GM19438 (cell line): ENCODE measurements around the gene FCRLB.

Source experiments
- ATAC-seq: cut with Tn5 transposase; IDR thresholded peaks from one replicate; pipeline ENCODE4 v1.9.1; 2021; ENCODE audit warnings: low read depth; ENCODE audit not compliant: unreplicated experiment

FCRLB gene

GRCh38 chr1:161718559-161719324 is 2.6 kb upstream of the FCRLB start:
- ATAC-seq: peak; percentile 59

DNA sequence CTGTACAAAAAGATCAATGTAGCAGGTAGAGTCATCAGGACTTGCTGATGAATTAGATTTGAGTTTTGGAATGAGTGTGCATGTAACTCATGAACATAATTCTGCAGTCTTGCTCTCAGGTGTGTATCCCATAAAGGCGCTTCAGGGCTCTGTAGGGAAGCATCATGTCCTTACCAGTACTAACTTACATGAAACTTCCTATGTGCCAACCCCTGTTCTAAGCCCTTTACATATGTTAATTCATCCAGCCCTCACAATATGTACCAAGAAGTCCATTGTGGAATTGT is 2.1 kb upstream of the FCRLB start:
- peak; percentile 30 for ATAC-seq

GRCh38 chr1:161720422-161720821 is 922 bp upstream of the FCRLB start:
- no peak for ATAC-seq

- no peak for ATAC-seq
These were observed 497 bp downstream of the FCRLB start for GRCh38 chr1:161721738-161722343.

DNA sequence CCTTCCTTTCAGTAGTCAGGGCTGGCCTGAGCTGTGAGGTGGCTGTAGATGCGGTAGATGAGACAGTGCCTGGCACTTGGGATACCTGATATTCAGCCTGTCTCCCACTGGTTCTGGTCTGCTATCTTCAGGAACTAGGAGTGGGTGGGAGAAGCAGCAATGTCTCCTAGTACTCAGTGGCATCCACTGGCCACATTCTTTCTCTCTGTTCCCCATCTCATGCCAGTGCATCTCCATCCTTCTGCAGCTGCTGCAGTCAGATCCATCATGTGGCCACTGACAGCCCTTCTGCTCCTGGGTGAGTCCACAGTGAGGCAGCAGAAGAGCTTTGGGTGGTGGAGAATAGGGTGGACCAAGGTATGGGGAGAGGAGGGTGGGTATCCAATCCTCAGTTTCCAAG is 1.1 kb downstream of the FCRLB start:
- ATAC-seq: no peak

DNA sequence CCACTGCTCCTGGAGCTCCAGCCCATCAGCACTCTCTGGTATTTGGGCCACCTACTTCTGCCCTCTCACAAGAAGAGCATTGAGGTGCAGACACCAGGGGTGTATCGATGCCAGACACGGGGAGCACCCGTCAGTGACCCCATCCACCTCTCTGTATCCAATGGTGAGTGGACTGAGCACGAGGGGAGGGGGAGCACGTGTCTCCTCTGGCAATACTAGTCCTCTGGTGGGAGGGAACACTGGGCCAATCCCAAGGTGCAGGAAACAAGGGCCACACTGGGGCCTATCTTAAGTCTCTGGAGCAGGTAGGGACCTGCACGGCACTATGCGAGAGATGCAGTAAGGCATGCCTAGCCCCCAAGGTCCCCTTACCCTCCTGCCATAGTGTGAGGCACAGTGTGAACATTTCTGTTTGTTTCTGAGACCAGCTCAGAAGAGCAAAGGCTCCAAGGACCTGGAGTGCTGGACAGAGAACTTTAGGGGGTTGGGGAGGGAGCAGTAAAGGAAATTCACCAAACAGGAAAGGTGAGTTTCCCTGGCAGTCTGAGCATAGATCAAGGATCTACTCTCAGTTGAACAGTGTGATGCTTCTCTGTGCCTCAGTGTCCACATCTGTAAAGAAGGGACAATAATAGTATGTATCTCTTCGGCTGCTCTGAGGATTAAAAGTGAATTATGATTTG is 2.3 kb downstream of the FCRLB start:
- ATAC-seq: no peak

DNA sequence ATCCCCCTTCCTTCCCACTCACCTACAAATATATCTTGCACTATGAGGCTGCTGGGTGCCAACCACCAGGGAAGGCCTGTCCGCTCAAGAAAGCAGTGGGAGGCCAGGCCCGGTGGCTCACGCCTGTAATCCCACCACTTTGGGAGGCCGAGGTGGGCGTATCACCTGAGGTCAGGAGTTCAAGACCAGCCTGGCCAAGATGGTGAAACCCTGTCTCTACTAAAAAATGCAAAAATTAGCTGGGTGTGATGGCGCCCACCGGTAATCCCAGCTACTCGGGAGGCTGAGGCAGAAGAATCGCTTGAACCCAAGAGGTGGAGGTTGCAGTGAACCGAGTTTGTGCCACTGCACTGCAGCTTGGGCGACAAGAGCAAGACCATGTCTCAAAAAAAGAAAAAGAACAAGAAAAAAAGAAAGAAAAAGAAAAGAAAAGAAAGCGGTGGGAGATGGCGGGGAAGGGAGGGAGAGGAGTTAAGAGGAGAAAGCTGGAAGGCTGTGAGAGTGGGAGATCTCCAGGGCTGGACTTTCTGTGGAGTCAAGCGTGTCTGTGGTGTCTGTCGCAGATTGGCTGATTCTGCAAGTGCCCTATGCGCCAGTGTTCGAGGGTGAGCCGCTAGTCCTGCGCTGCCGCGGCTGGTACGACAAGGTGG is 4.0 kb downstream of the FCRLB start:
- ATAC-seq: peak; percentile 5

GRCh38 chr1:161725908-161726472 is 4.6 kb downstream of the FCRLB start:
- peak; percentile 29 for ATAC-seq

- ATAC-seq: peak; percentile 52
These were observed 5.3 kb downstream of the FCRLB start for GRCh38 chr1:161726473-161727255.

GRCh38 chr1:161727256-161727924 is 6.0 kb downstream of the FCRLB start:
- peak; percentile 7 for ATAC-seq

DNA sequence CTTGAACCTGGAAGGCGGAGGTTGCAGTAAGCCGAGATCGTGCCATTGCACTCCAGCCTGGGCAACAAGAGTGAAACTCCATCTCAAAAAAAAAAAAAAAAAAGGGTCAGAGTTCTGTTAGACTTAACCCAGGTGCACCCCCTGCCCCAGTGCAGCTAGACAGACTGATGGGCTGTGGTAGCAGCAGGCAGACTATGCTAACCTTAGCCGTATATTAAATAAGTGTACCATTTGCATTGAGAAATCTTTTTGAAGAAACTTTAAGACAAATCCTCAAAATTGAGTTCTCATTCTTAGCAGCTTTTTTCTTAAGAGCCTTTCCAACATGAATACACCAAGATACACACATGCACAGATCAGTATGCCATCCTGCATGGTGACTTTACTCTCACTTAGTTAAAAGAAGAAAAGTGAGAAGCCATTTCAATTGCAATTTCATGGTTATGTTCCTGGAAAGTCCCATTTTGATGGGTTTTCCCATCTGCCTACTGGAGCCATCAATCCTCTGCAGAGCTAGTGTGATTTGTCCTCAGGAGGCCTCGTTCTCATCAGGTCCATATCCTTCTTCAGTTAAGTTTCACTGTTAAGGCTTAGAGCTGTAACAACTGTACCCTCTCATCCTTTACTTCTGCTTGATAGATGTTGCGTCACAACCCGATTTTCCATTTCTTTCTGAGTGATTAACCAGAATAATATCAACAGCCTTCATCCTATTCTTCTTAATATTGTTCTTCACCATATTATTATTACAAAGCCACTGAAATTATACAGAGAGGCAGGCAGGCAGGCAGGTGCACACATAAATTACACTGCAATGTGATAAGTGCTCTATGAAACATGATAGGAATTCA is 7.3 kb downstream of the FCRLB start:
- no peak for ATAC-seq

DNA sequence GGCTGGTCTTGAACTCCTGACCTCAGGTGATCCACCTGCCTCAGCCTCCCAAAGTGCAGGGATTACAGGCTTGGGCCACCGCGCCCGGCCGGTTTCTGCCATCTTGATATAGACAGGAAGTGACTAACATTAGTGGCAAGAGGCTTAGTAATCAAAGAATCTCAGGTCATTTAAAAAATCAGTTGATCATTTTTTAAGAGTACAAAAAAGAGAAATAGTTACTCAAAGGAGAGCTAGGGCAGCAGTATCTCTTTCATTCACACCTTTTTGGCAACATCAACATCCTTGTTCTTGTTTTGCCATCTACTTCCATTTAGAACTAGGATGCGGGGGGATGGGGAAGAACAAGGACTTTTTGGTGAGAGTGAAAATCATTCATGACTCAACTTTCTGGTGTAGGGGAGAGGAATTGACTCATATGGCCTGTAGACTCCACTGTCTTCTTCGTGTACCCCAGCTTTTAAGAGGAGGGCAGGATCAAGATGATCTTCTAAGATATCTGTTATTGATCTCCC is 8.8 kb downstream of the FCRLB start:
- no peak for ATAC-seq

DNA sequence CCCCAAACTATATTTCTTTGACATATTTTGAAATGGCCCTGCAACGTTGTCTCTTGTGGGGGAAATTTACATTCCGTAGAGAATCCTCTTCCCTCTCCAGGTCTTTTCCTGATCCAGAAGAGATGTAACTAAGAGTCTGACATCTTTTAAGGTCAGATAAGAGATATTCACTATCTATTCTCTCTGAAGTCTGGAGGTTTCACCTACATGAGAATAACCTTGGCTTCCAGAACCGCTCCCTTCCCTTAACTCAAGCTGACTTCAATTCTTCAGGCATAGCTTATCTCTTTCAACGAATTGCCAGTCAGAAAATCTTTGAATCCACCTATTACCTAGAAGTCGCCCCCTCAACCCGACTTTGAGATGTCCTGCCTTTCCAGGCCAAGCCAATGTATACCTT is 9.9 kb downstream of the FCRLB start:
- ATAC-seq: no peak

- no peak for ATAC-seq
These were observed 10.8 kb downstream of the FCRLB start for GRCh38 chr1:161731981-161732718.

- no peak for ATAC-seq
These were observed 12.2 kb downstream of the FCRLB start for GRCh38 chr1:161733526-161733925.

DNA sequence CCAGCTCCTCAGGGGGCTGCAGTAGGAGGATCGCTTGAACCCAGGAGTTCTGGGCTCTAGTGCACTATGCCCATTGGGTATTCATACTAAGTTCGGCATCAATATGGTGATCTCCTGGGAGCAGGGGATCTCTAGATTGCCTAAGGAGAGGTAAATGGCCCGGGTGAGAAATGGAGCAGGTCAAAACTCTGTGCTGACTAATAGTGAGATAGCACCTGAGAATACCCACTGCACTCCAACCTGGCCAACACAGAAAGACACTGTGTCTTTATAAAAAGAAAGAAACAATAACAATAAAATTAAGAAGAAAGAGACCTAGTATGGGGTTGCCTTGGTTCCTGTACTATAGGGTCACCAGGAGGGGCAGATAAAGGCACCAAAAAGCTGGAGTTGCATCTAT is 14.5 kb downstream of the FCRLB start:
- no peak for ATAC-seq

DNA sequence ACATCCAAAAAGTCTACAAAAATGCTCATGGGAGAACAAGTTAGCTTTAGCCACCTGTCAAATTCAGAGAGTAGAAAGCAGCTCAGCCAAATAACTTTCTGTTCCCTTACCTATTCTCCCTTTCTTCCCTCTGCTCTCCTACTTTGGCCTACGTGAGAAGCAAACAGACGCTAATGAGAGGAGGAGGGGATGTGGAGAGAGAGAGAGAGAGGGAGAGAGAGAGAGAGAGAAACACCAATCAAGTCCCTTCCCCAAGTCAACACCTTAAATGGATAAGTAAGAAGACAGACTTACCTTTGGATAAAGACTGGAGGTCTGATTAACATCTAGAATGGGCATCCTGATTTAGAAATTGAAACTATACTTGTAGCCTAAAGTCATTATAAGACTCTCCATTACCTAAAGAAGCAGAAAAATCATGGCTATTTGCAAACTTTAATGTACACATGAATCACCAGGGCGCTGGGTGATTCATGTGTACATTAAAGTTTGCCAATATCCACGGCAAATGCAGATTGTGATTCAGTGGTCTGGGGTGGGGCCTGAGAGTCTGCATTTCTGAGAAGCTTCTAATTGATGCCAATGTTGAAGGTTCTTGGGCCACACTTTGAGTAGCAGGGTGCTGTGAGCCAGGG is 15.1 kb downstream of the FCRLB start:
- no peak for ATAC-seq

GRCh38 chr1:161737625-161738024 is 16.3 kb downstream of the FCRLB start:
- ATAC-seq: no peak
